DOHH2 (cell line): Measurements from ENCODE around the gene CT47C1.

ENCODE experiments used
- EZH2phosphoT487 ChIP-seq: fragments of 200-600 bp; sonication (generic); IDR thresholded peaks from 2 replicates; pipeline ENCODE4 v1.6.1; 2017; ENCODE audit warnings: borderline replicate concordance, mild to moderate bottlenecking, antibody characterized with exemption, low read length, moderate library complexity, mixed read lengths
- TF ChIP-seq, protein P1 (sequence below): fragments of 200-600 bp; sonication (generic); IDR thresholded peaks from one replicate; pipeline ENCODE4 v1.5.1; 2014; ENCODE audit warnings: antibody characterized with exemption, mild to moderate bottlenecking, low read depth, low read length; ENCODE audit not compliant: poor library complexity, severe bottlenecking

- TF ChIP-seq EZH2phosphoT487, result no peak
- TF ChIP-seq, protein P1, sequence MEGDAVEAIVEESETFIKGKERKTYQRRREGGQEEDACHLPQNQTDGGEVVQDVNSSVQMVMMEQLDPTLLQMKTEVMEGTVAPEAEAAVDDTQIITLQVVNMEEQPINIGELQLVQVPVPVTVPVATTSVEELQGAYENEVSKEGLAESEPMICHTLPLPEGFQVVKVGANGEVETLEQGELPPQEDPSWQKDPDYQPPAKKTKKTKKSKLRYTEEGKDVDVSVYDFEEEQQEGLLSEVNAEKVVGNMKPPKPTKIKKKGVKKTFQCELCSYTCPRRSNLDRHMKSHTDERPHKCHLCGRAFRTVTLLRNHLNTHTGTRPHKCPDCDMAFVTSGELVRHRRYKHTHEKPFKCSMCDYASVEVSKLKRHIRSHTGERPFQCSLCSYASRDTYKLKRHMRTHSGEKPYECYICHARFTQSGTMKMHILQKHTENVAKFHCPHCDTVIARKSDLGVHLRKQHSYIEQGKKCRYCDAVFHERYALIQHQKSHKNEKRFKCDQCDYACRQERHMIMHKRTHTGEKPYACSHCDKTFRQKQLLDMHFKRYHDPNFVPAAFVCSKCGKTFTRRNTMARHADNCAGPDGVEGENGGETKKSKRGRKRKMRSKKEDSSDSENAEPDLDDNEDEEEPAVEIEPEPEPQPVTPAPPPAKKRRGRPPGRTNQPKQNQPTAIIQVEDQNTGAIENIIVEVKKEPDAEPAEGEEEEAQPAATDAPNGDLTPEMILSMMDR, result no peak
Measured at GRCh38 chrX:119101168-119101567, 28.4 kb downstream of the CT47C1 start.
